Stimulated activated CD8-positive, alpha-beta memory T cell treated with anti-CD3 and anti-CD28 coated beads, Interleukin-4, amount 100 ng/mL, for 48 hours (primary cell): ENCODE results near the gene FER1L5.

Source experiments
- DNase-seq: peaks from one replicate; pipeline ENCODE4 v3.0.0-alpha.2; 2020

FER1L5 gene

GRCh38 chr2:96642564-96643360 is at the start of gene FER1L5:
FER1L5 (plus strand) TSS chr2:96642764; CDS start chr2:96642837, 73 bp downstream.
- no peak for DNase-seq

- no peak for DNase-seq
These were observed 48.3 kb upstream of the FER1L5 start for GRCh38 chr2:96594282-96594681.

- no peak for DNase-seq
These were observed 47.8 kb upstream of the FER1L5 start for GRCh38 chr2:96594691-96595152.

GRCh38 chr2:96596596-96596995 is 46.0 kb upstream of the FER1L5 start:
- no peak for DNase-seq

GRCh38 chr2:96599941-96600340 is 42.6 kb upstream of the FER1L5 start:
- DNase-seq, result no peak

- peak; percentile 42 for DNase-seq
These were observed 40.9 kb upstream of the FER1L5 start for GRCh38 chr2:96601382-96602292.

GRCh38 chr2:96602330-96602823 is 40.2 kb upstream of the FER1L5 start:
- no peak for DNase-seq

GRCh38 chr2:96604104-96604503 is 38.5 kb upstream of the FER1L5 start:
- DNase-seq, result no peak

- DNase-seq, result no peak
These were observed 33.8 kb upstream of the FER1L5 start for GRCh38 chr2:96608469-96609455.

GRCh38 chr2:96616128-96616527 is 26.4 kb upstream of the FER1L5 start:
- no peak for DNase-seq

- no peak for DNase-seq
These were observed 26.0 kb upstream of the FER1L5 start for GRCh38 chr2:96616535-96616934.

GRCh38 chr2:96617012-96617411 is 25.6 kb upstream of the FER1L5 start:
- no peak for DNase-seq

GRCh38 chr2:96618596-96619283 is 23.8 kb upstream of the FER1L5 start:
- no peak for DNase-seq

- DNase-seq, result no peak
These were observed 20.0 kb upstream of the FER1L5 start for GRCh38 chr2:96622544-96622943.

GRCh38 chr2:96623116-96623515 is 19.4 kb upstream of the FER1L5 start:
- no peak for DNase-seq

GRCh38 chr2:96625571-96626552 is 16.7 kb upstream of the FER1L5 start:
- no peak for DNase-seq

- no peak for DNase-seq
These were observed 16.0 kb upstream of the FER1L5 start for GRCh38 chr2:96626553-96626942.

GRCh38 chr2:96631804-96632435 is 10.6 kb upstream of the FER1L5 start:
- no peak for DNase-seq

GRCh38 chr2:96633641-96634040 is 8.9 kb upstream of the FER1L5 start:
- no peak for DNase-seq
